ENCODE measurements around the gene SERPINA12. TPM values are rescaled to one million over a fixed set of nuclear protein-coding genes. Genes with fewer than 3 reads are reported as not detected.

The SERPINA12 gene
- total RNA-seq, 1 experiment from 2014 or later: not detected

DNA sequence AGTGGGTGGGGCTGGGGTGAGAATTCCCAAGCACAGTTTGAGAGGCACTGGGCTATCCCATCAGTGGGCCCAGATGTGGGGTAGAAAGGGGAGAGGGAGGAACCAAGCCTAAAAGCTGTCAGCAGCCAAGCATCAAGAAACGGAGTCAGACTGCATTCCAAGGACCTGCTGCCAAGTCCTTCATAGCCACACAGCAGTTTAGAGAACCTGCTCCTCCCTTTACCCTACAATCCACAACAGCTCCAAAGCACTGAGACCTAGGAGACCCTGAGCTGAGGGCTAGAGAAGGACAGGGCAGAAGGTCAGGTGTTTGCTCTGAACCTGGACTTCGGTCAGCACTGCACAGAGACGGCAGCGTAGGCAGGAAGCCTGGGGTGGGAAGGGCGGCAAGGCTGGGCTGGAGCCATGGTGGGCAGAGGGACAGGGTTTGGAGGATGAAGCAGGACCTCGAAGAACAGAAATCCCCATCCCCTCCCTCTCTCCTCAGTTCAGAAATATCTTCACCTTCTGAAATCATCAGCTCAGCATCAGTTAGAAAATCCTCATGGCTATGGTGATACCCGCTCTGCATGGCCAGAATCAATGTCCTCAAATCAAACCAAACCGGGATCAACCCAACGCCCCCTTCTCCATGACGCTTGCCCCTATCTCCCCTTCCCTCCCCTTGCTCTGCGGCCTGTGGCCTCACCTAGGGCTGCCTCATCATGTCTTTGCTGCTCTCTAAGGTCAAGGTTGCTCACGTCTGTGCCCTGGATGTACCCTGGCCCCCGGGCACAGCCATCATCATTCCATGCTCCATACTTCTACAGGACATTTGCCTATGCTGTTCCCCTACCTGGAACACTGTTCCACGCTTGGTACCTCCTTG is 39.1 kb upstream of the SERPINA12 start:
- Histone ChIP-seq H3K36me3 (ENCODE audit: insufficient read depth, low read length, poor library complexity, severe bottlenecking) (no peaks in the 10 kb centered on the region), H3K4me1 (ENCODE audit: insufficient read depth, low read length, poor library complexity, severe bottlenecking) (no peaks in the 10 kb centered on the region), H3K9me3 (ENCODE audit: low read depth, low read length, poor library complexity, severe bottlenecking) (no peaks in the 10 kb centered on the region), H3K4me3 (ENCODE audit: low read depth, low read length, poor library complexity, severe bottlenecking) (no peak overlapping the region), H3K27me3 (replicated peaks; ENCODE audit: insufficient read depth, low read depth, low read length, poor library complexity) (peaks cover 5% of the 10 kb centered on the region), H3K27ac (ENCODE audit: low read depth, low read length, poor library complexity, severe bottlenecking) (no peak overlapping the region)
- TF ChIP-seq, protein P1, sequence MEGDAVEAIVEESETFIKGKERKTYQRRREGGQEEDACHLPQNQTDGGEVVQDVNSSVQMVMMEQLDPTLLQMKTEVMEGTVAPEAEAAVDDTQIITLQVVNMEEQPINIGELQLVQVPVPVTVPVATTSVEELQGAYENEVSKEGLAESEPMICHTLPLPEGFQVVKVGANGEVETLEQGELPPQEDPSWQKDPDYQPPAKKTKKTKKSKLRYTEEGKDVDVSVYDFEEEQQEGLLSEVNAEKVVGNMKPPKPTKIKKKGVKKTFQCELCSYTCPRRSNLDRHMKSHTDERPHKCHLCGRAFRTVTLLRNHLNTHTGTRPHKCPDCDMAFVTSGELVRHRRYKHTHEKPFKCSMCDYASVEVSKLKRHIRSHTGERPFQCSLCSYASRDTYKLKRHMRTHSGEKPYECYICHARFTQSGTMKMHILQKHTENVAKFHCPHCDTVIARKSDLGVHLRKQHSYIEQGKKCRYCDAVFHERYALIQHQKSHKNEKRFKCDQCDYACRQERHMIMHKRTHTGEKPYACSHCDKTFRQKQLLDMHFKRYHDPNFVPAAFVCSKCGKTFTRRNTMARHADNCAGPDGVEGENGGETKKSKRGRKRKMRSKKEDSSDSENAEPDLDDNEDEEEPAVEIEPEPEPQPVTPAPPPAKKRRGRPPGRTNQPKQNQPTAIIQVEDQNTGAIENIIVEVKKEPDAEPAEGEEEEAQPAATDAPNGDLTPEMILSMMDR (conservative IDR thresholded peaks at IDR 0.05; ENCODE audit: low read depth, low read length): no peak
- TF ChIP-seq EZH2 (IDR thresholded peaks at IDR 0.05; ENCODE audit: borderline replicate concordance, low read depth, low read length, poor library complexity, severe bottlenecking): no peak
- DNase-seq (ENCODE audit: low spot score): no peak
- ChIA-PET POLR2A (ENCODE audit: low non-redundant PET) (no interaction called here), CTCF (interaction anchor here (0.7 to 2.0 kb wide), 3 partner anchors 11 to 125 kb away, joined by 4 to 17 read pairs (median 7); no protein-coding TSS in a partner anchor)
- intact Hi-C loops (cut with micrococcal nuclease; ENCODE audit: unreplicated experiment): loop anchor here (2.0 to 5.0 kb wide), 2 partner anchors 114 to 416 kb away; no protein-coding TSS in a partner anchor
- no TSS peak for BruUV-seq (replicated peaks)

DNA sequence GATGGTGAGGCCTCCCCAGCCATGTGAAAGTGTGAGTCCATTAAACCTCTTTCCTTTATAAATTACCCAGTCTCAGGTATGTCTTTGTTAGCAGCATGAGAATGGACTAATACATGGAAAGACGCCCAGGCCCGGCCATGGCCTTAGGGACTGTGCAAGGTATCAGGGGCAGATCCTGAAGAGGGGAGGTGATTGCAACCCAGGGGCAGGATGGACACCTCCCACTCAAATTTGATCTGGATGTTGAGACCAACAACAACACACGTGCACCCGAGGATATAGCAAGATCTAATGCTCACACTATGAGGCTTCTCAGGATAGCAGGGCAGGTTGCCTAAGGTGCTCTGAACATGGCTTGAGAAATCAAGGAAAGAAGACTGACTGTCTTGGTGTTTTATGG is 38.5 kb upstream of the SERPINA12 start:
- H3K4me1 ChIP-seq (ENCODE audit: insufficient read depth, low read length, poor library complexity, severe bottlenecking): no peaks in the 10 kb centered on the region
- intact Hi-C loops (cut with micrococcal nuclease; ENCODE audit: unreplicated experiment): loop anchor here (2.0 to 5.0 kb wide), 2 partner anchors 113 to 415 kb away; no protein-coding TSS in a partner anchor
- ChIA-PET CTCF (interaction anchor here (1.0 to 2.0 kb wide), 2 partner anchors 114 kb away, joined by 3 to 17 read pairs; no protein-coding TSS in a partner anchor), POLR2A (ENCODE audit: low non-redundant PET) (no interaction called here)
- TF ChIP-seq, protein P1 (conservative IDR thresholded peaks at IDR 0.05; ENCODE audit: low read depth, low read length): no peak
- TF ChIP-seq EZH2 (IDR thresholded peaks at IDR 0.05; ENCODE audit: borderline replicate concordance, low read depth, low read length, poor library complexity, severe bottlenecking): no peak
- H3K4me3 ChIP-seq (ENCODE audit: low read depth, low read length, poor library complexity, severe bottlenecking): no peak overlapping the region
- no peaks in the 10 kb centered on the region for H3K36me3 ChIP-seq (ENCODE audit: insufficient read depth, low read length, poor library complexity, severe bottlenecking)
- BruUV-seq (replicated peaks): no TSS peak
- DNase-seq (ENCODE audit: low spot score): no peak
- H3K27me3 ChIP-seq (replicated peaks; ENCODE audit: insufficient read depth, low read depth, low read length, poor library complexity): peaks cover 5% of the 10 kb centered on the region
- H3K27ac ChIP-seq (ENCODE audit: low read depth, low read length, poor library complexity, severe bottlenecking): no peak overlapping the region
- H3K9me3 ChIP-seq (ENCODE audit: low read depth, low read length, poor library complexity, severe bottlenecking): no peaks in the 10 kb centered on the region

DNA sequence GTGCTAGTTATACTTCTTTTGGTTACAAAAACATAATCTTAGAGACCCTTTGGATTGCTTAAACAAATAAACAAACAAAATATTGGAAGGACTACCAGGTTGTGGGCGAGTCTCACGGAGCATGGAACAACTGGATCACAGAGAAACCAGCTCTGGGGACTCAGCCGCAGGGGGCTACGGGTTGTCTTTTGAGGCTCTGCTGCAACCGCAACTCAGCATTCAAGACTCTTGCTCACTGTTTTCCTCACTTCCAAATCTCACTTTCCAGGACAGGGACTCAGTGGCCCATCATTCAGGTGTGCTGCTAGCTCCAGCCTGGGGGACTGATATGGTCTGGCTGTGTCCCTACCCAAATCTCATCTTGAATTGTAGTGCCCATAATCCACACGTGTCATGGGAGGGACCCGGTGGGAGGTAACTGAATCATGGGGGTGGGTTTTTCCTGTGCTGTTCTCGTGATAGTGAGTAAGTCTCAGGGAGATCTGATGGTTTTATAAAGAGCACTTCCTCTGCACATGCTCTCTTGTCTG is 37.9 kb upstream of the SERPINA12 start:
- peaks cover 2% of the 10 kb centered on the region for H3K27me3 ChIP-seq (replicated peaks; ENCODE audit: insufficient read depth, low read depth, low read length, poor library complexity)
- no peaks in the 10 kb centered on the region for H3K4me1 ChIP-seq (ENCODE audit: insufficient read depth, low read length, poor library complexity, severe bottlenecking)
- DNase-seq (ENCODE audit: low spot score): no peak
- CTCF ChIA-PET: interaction anchor here (1.0 kb wide), 1 partner anchor 113 kb away, joined by 3 read pairs; no protein-coding TSS in a partner anchor
- no TSS peak for BruUV-seq (replicated peaks)
- H3K36me3 ChIP-seq (ENCODE audit: insufficient read depth, low read length, poor library complexity, severe bottlenecking): no peaks in the 10 kb centered on the region
- POLR2A ChIA-PET (ENCODE audit: low non-redundant PET): no interaction called here
- no peak overlapping the region for H3K27ac ChIP-seq (ENCODE audit: low read depth, low read length, poor library complexity, severe bottlenecking)
- no peak overlapping the region for H3K4me3 ChIP-seq (ENCODE audit: low read depth, low read length, poor library complexity, severe bottlenecking)
- H3K9me3 ChIP-seq (ENCODE audit: low read depth, low read length, poor library complexity, severe bottlenecking): no peaks in the 10 kb centered on the region
- TF ChIP-seq, protein P1 (conservative IDR thresholded peaks at IDR 0.05; ENCODE audit: low read depth, low read length): no peak
- TF ChIP-seq EZH2 (IDR thresholded peaks at IDR 0.05; ENCODE audit: borderline replicate concordance, low read depth, low read length, poor library complexity, severe bottlenecking): no peak
- intact Hi-C loops (cut with micrococcal nuclease; ENCODE audit: unreplicated experiment): loop anchor here (5.0 kb wide), 1 partner anchor 415 kb away; no protein-coding TSS in a partner anchor
